ENCODE measurements around the gene ITM2C.

The ITM2C gene

DNA sequence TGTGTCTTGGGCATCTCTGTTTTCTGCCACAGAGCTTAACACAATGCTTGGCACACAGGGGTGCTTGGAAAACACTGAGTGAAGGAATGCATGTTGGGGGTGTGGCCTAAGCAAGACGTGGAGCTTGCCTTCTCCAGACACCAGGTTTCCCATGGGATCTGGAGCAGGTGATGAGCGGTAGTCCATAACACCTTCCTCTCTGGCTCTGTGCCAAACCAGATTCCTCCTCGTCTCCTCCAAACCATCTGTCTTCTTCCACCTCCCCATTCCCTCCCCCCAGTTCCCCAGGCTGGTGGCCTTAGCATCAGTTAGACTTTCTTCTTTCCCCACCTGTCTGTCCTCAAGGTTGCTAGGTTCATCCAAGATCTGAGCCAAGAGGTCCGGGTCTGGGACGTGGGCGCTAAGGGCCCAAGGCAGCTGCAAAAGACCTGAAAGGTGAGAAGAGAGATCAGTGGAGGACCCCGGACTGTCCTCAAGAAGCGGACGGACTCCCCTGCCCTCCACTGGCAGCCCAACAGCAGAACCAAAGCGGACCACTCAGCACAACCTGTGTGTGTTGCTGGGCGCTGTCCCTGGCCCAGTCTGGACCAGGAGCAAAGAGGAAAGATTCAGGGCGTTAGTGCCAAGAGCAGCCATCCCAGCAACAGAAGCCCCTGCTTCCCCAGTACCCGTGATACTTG is 1.2 kb upstream of the ITM2C start:
- TF ChIP-seq, protein P1, sequence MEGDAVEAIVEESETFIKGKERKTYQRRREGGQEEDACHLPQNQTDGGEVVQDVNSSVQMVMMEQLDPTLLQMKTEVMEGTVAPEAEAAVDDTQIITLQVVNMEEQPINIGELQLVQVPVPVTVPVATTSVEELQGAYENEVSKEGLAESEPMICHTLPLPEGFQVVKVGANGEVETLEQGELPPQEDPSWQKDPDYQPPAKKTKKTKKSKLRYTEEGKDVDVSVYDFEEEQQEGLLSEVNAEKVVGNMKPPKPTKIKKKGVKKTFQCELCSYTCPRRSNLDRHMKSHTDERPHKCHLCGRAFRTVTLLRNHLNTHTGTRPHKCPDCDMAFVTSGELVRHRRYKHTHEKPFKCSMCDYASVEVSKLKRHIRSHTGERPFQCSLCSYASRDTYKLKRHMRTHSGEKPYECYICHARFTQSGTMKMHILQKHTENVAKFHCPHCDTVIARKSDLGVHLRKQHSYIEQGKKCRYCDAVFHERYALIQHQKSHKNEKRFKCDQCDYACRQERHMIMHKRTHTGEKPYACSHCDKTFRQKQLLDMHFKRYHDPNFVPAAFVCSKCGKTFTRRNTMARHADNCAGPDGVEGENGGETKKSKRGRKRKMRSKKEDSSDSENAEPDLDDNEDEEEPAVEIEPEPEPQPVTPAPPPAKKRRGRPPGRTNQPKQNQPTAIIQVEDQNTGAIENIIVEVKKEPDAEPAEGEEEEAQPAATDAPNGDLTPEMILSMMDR (IDR thresholded peaks at IDR 0.05; ENCODE audit: low read depth, low read length): no peak
- in situ Hi-C loops (cut with HindIII; ENCODE audit: low sequenced_read_pairs): no loop called here
- no peak for DNase-seq (ENCODE audit: low read depth, low spot score)
- no peak overlapping the region for H3K4me3 ChIP-seq (ENCODE audit: low read depth, low read length)

DNA sequence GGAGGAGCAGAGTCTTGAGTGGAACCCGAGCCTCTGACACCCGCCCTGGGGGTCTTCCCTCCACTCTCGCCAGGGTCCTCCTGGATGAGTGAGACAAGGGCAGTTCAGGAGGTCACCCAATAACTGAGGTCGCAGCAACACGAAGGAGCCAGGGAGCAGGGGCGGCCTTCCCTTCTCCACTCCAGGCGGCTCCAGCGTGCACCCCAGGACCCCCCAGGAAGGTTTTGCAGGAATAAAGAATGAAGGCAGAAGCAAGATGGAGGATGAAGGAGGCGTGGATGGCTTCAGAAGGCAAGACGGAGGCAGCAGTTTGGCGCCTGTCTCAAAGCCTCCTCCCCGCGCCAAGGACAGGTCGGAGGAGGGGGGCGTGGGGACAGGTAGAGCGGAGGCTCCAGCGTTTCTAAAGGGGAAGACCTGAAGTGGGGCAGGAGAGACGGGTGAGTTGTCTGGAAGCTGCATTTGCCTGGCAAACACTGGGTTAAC is 579 bp upstream of the ITM2C start:
- peak overlapping the region; percentile 68 for H3K4me3 ChIP-seq (ENCODE audit: low read depth, low read length)
- TF ChIP-seq, protein P1 (IDR thresholded peaks at IDR 0.05; ENCODE audit: low read depth, low read length): no peak
- in situ Hi-C loops (cut with HindIII; ENCODE audit: low sequenced_read_pairs): no loop called here
- no peak for DNase-seq (ENCODE audit: low read depth, low spot score)

DNA sequence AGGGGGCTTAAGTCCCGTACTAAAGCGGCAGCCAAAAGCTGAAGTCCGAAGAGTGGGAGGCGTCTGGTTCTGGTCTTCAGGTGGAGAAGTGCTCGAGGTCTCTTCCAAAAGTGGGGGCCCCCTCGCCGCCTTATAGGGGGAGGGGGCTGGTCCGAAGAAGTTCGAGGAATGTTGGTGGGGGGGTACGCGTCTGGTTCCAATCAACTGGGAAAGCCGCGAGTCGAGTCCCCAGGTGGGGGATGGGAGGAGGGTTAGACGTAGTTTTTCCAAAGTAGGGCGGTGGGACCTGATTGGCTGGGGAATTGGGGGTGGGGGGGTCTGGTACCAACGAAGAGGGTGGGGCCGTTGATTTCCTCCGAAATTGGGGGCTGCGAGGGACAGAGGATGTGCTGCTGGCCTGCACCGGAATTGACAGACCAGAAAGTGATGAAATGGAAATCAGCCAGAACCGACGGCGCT is 594 bp downstream of the ITM2C start:
- DNase-seq (ENCODE audit: low read depth, low spot score): no peak
- H3K4me3 ChIP-seq (ENCODE audit: low read depth, low read length): peak overlapping the region; percentile 68
- TF ChIP-seq, protein P1 (IDR thresholded peaks at IDR 0.05; ENCODE audit: low read depth, low read length): no peak
- in situ Hi-C loops (cut with HindIII; ENCODE audit: low sequenced_read_pairs): no loop called here

DNA sequence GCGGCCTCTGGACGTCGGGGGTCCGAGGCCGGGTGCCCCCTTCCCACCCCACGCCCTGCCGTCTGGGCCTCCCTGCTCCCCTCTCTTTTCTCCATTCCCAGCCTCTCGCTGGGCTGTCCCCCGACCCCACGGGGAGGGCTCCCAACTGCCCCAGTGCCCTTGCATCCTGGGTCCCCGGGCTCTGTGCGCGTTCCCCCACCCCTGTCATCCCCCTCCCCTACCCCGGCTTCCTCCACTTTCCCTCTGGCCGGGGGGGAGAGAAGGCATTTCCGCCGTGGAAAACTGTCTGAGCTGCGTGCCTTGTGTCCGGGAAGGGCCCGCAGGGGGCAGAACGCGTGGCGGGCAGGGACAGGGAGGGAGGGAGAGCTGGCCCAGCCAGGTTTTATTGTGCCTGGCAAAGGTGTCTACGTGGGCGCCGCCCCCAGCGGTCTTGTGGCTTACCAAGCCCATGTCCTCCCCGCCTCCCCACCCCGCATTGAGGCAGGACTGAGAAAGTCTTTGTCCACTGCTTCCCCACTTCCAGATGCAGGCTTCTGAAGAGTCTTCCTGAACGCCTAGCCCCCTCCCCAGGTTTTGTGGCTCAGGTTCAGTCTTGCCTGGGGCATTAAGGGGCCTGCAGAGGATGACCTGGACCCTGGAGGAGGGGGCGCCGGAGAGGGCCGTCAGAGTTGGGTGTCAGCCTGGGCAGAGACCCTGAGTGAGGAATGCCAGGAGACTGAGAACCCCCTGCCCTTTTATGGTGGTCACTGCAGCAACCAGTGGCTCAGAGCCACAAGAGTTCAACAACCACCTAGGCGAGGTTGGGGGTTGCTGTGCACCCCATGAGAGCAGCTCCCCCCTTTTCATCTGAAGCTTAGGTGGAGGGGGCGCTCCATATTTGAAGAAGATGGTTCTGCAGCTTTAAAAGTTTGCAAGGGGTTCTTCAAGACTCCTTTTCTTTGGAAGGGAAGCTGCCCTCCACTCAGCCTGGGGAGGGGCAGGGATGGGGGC is 1.3 kb downstream of the ITM2C start:
- peak; percentile 22 for DNase-seq (ENCODE audit: low read depth, low spot score)
- TF ChIP-seq, protein P1 (IDR thresholded peaks at IDR 0.05; ENCODE audit: low read depth, low read length): peak; percentile 31
- peak overlapping the region; percentile 68 for H3K4me3 ChIP-seq (ENCODE audit: low read depth, low read length)
- in situ Hi-C loops (cut with HindIII; ENCODE audit: low sequenced_read_pairs): no loop called here

DNA sequence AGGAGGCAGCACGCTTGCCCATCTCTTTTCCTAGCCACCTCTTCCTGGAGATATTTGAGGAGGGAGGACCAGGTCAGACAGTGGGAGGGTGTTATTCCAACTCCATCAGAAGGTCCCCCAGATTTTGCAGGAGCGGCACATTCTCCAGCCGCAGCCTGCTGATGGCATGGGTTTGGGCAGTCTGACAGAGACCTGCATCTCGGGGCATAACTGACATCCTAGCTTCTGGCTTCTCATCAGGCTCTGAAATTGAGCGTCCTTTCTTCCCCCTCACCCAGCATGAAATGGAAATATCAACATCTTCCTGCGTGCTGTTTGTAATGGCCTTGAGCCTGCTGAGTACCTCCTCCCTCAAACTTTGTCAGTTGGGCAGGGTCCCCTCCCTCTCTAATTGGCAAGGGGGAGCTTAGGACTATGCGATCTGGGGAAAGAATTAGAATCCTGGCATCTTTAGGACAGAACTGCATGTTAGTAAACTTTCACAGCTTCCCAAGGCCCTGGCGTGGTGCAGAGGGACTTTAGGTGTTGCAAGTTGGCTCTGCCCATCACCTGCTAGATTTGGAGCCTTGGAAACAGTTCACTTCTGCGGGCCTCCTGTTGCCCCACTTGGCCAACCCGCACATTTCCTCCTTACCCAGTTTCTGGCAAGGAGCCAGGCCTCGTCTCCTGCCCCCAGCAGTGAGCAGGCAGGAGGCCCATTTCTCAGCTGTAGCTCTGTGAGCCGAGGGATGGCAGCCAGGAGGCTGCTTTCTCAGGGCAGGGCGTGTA is 2.2 kb downstream of the ITM2C start:
- no peak overlapping the region for H3K4me3 ChIP-seq (ENCODE audit: low read depth, low read length)
- in situ Hi-C loops (cut with HindIII; ENCODE audit: low sequenced_read_pairs): no loop called here
- peak; percentile 40 for DNase-seq (ENCODE audit: low read depth, low spot score)
- TF ChIP-seq, protein P1 (IDR thresholded peaks at IDR 0.05; ENCODE audit: low read depth, low read length): no peak

Data from astrocyte of the spinal cord (primary cell).